Activated CD8-positive, alpha-beta T cell treated with anti-CD3 and anti-CD28 coated beads for 36 hours (primary cell): ENCODE data around the gene COL9A2. TPM values are rescaled to one million over a fixed set of nuclear protein-coding genes. Genes with fewer than 3 reads are reported as not detected.

Source experiments
- ATAC-seq: fragments of 200-7000 bp; cut with Tn5 transposase; one replicate; pipeline ENCODE4 v1.10.0; 2021; ENCODE audit warnings: mild to moderate bottlenecking, moderate library complexity
- CTCF ChIA-PET: fragments of 350-600 bp; sonication (Branson Sonifier 250); formaldehyde crosslinking; loops from one replicate; lab custom pipeline; 2021; ENCODE audit warnings: antibody characterized with exemption; lab: Charles Lee
- POLR2A ChIA-PET: fragments of 350-600 bp; sonication (Branson Sonifier 250); formaldehyde crosslinking; loops from one replicate; lab custom pipeline; 2021; ENCODE audit warnings: antibody characterized with exemption; lab: Charles Lee
- DNase-seq: peaks from one replicate; pipeline ENCODE4 v3.0.0-alpha.2; 2020
- H3K27ac Mint-ChIP-seq: one replicate; pipeline ENCODE4 v1.8.0; 2021; ENCODE audit warnings: mild to moderate bottlenecking, mixed read lengths
- H3K27me3 Mint-ChIP-seq: one replicate; pipeline ENCODE4 v1.8.0; 2021; ENCODE audit warnings: mixed read lengths
- H3K36me3 Mint-ChIP-seq: one replicate; pipeline ENCODE4 v1.8.0; 2021; ENCODE audit warnings: low read depth, mixed read lengths
- H3K4me1 Mint-ChIP-seq: one replicate; pipeline ENCODE4 v1.8.0; 2021; ENCODE audit warnings: low read depth, mixed read lengths
- H3K4me3 Mint-ChIP-seq: one replicate; pipeline ENCODE4 v1.8.0; 2021; ENCODE audit warnings: mild to moderate bottlenecking, moderate library complexity, mixed read lengths
- H3K9me3 Mint-ChIP-seq: one replicate; pipeline ENCODE4 v1.8.0; 2021; ENCODE audit warnings: mixed read lengths
- CTCF ChIP-seq: fragments of 200-600 bp; IDR thresholded peaks from one replicate; pipeline ENCODE4 v1.8.0; 2022; ENCODE audit warnings: antibody characterized with exemption, mild to moderate bottlenecking
- intact Hi-C: fragments of 100-400 bp; cut with micrococcal nuclease; formaldehyde crosslinking; loops from one replicate; pipeline ENCODE4 v1.10.0; 2022
- total RNA-seq, 2 experiments: library from RNA; stranded (reverse); gene quantifications; one replicate each; pipeline ENCODE4 v1.2.3, GENCODE V29; 2021

Gene COL9A2
- total RNA-seq, 2 experiments from 2014 or later = 4.3 to 5.4 TPM

DNA sequence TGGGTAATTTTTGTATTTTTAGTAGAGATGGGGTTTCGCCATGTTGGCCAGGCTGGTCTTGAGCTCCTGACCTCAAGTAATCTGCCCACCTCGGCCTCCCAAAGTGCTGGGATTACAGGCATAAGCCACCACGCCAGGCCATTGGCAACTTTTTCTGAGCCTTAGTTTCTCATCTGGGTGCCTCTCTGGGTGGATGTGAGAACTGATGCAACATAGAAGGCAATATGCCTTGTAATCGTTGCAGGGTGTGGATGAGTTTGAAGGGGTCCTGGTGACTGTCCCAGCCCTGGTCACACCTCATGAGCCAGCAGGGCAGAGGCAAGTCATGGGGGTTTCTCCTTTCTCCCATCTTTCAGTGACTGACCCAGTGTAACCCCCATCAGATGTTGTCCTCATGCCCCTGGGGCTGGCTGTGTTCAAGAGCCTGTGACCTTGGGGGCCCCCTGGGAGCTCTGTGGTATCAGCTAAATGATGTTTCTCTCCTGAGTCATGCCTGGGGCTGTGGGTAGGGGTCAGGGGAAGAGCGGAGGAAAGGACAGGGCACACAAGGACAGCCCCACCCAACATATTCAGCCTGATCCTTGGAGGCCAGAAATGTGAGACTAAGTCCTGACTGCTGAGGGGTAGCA, 3.6 kb downstream of the COL9A2 start:
- Mint-ChIP-seq H3K27me3 (peaks cover 9% of the 10 kb centered on the region), H3K4me3 (no peak overlapping the region), H3K36me3 (no peaks in the 10 kb centered on the region), H3K4me1 (peaks cover 29% of the 10 kb centered on the region), H3K9me3 (no peaks in the 10 kb centered on the region), H3K27ac (peak overlapping the region; percentile 8)
- intact Hi-C loops = loop anchor here (10.0 kb wide), 2 partner anchors 91 to 159 kb away; no protein-coding TSS in a partner anchor
- no peak for ATAC-seq
- POLR2A ChIA-PET = interaction anchor here (0.7 kb wide), 1 partner anchor 72 kb away, joined by 4 read pairs; no protein-coding TSS in a partner anchor
- no peak for TF ChIP-seq CTCF
- peak; percentile 22 for DNase-seq
- CTCF ChIA-PET = interaction anchor here (1.8 to 5.3 kb wide), 4 partner anchors 24 to 169 kb away, joined by 8 to 108 read pairs (median 49); no protein-coding TSS in a partner anchor

GRCh38 chr1:40312238-40313205, 4.6 kb downstream of the COL9A2 start:
- Mint-ChIP-seq H3K4me3 (no peak overlapping the region), H3K36me3 (no peaks in the 10 kb centered on the region), H3K27ac (no peak overlapping the region), H3K9me3 (no peaks in the 10 kb centered on the region), H3K27me3 (peaks cover 3% of the 10 kb centered on the region), H3K4me1 (peaks cover 23% of the 10 kb centered on the region)
- TF ChIP-seq CTCF = no peak
- no peak for ATAC-seq
- intact Hi-C loops = loop anchor here (10.0 kb wide), 2 partner anchors 92 to 158 kb away; no protein-coding TSS in a partner anchor
- peak; percentile 42 for DNase-seq
- CTCF ChIA-PET = interaction anchor here (1.3 to 5.3 kb wide), 4 partner anchors 25 to 168 kb away, joined by 5 to 108 read pairs (median 38); no protein-coding TSS in a partner anchor
- POLR2A ChIA-PET = no interaction called here

DNA sequence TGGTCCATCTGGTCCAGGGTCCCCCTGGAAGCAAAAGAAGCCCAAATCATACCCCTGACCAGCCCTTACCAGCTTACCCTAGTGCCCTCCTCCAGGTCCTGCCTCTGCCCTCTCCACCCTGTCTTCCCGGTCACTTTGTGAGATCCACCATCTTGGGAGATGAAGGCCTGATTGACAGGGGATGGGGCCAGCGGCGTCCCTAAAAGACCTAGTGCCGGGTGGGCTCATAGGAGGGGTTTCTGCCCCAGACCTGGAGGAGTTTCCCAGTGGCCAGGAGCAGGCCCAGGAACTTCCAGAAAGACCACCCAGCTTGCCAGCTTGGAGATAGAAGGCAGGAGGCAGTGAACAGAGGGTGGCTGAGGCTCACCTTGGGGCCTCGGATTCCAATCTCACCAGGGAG, 5.4 kb downstream of the COL9A2 start:
- no peak for TF ChIP-seq CTCF
- CTCF ChIA-PET = interaction anchor here (1.1 to 1.6 kb wide), 4 partner anchors 28 to 158 kb away, joined by 3 to 5 read pairs (median 4); no protein-coding TSS in a partner anchor
- peaks cover 22% of the 10 kb centered on the region for H3K4me1 Mint-ChIP-seq
- DNase-seq (no peak), ATAC-seq (no peak)
- intact Hi-C loops = loop anchor here (10.0 kb wide), 2 partner anchors 93 to 157 kb away; no protein-coding TSS in a partner anchor
- H3K36me3 Mint-ChIP-seq = no peaks in the 10 kb centered on the region
- no peaks in the 10 kb centered on the region for H3K9me3 Mint-ChIP-seq
- H3K4me3 Mint-ChIP-seq = no peak overlapping the region
- H3K27ac Mint-ChIP-seq = no peak overlapping the region
- no peaks in the 10 kb centered on the region for H3K27me3 Mint-ChIP-seq
- POLR2A ChIA-PET = interaction anchor here (1.1 kb wide), 1 partner anchor 162 kb away, joined by 3 read pairs; no protein-coding TSS in a partner anchor

- H3K4me3 Mint-ChIP-seq = no peak overlapping the region
- no peaks in the 10 kb centered on the region for H3K9me3 Mint-ChIP-seq
- intact Hi-C loops = loop anchor here (10.0 kb wide), 2 partner anchors 94 to 156 kb away; no protein-coding TSS in a partner anchor
- H3K36me3 Mint-ChIP-seq = no peaks in the 10 kb centered on the region
- no peaks in the 10 kb centered on the region for H3K27me3 Mint-ChIP-seq
- POLR2A ChIA-PET = interaction anchor here (1.1 kb wide), 1 partner anchor 161 kb away, joined by 3 read pairs; no protein-coding TSS in a partner anchor
- H3K4me1 Mint-ChIP-seq = peaks cover 20% of the 10 kb centered on the region
- no peak overlapping the region for H3K27ac Mint-ChIP-seq
- TF ChIP-seq CTCF = no peak
- CTCF ChIA-PET = interaction anchor here (1.1 to 1.6 kb wide), 5 partner anchors 28 to 158 kb away, joined by 3 to 7 read pairs (median 4); no protein-coding TSS in a partner anchor
- ATAC-seq = no peak
- DNase-seq = no peak
Measured at GRCh38 chr1:40310983-40311642, 6.0 kb downstream of the COL9A2 start.
